Gastrocnemius medialis (tissue), 4 donors: ENCODE results near the gene KRT4.

Experiments used
- POLR2A ChIP-seq, 2 donors: fragments of 450-650 bp; IDR thresholded peaks; one replicate each; pipeline ENCODE4 v1.6.1; 2017; ENCODE audit warnings: antibody characterized with exemption in 2 of 2, mild to moderate bottlenecking in 2 of 2, moderate library complexity in 2 of 2
- TF ChIP-seq, protein P1 (sequence below), 5 experiments: fragments of 450-650 bp in 3 of 5; fragments of 200-600 bp in 2 of 5; sonication (generic) in 2 of 5; IDR thresholded peaks in 4 of 5; conservative IDR thresholded peaks in 1 of 5; 1 replicate in 4 of 5; 2 replicates in 1 of 5; pipeline ENCODE4 v1.5.1; 2016 to 2019; ENCODE audit warnings: antibody characterized with exemption in 5 of 5, mild to moderate bottlenecking in 3 of 5, moderate library complexity in 3 of 5

DNA sequence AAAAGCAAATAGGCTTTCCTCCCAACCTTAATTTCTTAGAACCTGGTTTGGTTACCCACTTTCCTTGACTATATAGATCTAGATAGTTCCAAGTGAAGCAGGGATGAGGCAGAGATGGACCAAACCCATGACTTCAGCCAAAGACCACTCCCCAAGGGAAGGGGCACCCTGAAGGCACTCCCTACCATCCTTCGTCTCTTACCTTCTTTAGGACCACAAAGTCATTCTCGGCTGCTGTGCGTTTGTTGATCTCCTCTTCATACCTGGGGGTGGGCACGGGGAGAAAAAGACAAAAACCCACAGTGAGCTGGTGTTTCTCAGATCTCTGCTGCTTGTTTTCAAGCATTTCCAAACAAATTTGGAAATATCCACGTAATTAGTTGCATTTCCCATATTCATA is 3.4 kb downstream of the KRT4 start:
- no peak for TF ChIP-seq POLR2A (IDR thresholded peaks at IDR 0.05)
- TF ChIP-seq, protein P1, sequence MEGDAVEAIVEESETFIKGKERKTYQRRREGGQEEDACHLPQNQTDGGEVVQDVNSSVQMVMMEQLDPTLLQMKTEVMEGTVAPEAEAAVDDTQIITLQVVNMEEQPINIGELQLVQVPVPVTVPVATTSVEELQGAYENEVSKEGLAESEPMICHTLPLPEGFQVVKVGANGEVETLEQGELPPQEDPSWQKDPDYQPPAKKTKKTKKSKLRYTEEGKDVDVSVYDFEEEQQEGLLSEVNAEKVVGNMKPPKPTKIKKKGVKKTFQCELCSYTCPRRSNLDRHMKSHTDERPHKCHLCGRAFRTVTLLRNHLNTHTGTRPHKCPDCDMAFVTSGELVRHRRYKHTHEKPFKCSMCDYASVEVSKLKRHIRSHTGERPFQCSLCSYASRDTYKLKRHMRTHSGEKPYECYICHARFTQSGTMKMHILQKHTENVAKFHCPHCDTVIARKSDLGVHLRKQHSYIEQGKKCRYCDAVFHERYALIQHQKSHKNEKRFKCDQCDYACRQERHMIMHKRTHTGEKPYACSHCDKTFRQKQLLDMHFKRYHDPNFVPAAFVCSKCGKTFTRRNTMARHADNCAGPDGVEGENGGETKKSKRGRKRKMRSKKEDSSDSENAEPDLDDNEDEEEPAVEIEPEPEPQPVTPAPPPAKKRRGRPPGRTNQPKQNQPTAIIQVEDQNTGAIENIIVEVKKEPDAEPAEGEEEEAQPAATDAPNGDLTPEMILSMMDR (IDR thresholded peaks at IDR 0.05 in 4 of 5, conservative IDR thresholded peaks at IDR 0.05 in 1 of 5): no peak
